ENCODE data around the gene HAPSTR1.

DNA sequence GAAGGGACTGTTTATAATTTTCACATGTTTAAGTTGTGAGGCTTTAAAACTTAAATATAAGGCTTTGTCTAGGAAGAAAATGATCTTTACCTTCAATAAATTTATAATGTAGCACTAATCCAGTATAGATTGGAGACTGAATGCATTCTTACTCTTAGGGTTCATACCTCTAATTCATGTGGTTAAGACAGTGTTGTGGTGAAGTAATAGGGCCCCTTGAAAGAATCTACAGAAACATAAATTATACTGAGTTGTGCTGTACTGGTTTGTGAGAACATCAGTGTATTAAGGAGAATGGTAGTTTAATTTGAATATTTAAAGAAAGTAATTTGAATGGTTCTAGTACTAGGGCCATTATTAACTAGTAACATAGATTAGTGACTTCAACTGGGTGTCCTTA, 13.7 kb downstream of the HAPSTR1 start:
- TF ChIP-seq, protein P1, sequence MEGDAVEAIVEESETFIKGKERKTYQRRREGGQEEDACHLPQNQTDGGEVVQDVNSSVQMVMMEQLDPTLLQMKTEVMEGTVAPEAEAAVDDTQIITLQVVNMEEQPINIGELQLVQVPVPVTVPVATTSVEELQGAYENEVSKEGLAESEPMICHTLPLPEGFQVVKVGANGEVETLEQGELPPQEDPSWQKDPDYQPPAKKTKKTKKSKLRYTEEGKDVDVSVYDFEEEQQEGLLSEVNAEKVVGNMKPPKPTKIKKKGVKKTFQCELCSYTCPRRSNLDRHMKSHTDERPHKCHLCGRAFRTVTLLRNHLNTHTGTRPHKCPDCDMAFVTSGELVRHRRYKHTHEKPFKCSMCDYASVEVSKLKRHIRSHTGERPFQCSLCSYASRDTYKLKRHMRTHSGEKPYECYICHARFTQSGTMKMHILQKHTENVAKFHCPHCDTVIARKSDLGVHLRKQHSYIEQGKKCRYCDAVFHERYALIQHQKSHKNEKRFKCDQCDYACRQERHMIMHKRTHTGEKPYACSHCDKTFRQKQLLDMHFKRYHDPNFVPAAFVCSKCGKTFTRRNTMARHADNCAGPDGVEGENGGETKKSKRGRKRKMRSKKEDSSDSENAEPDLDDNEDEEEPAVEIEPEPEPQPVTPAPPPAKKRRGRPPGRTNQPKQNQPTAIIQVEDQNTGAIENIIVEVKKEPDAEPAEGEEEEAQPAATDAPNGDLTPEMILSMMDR (conservative IDR thresholded peaks at IDR 0.05): no peak
- no peak for TF ChIP-seq ZFX (IDR thresholded peaks at IDR 0.05)

Data from C4-2B (cell line).